GM19372 (cell line): ENCODE measurements around the gene PLK1.

Experiments
- ATAC-seq: cut with Tn5 transposase; IDR thresholded peaks from one replicate; pipeline ENCODE4 v1.9.1; 2021; ENCODE audit warnings: mild to moderate bottlenecking, low read depth, moderate library complexity; ENCODE audit not compliant: unreplicated experiment

Gene PLK1

GRCh38 chr16:23679274-23679985 is 741 bp downstream of the PLK1 start:
- peak; percentile 12 for ATAC-seq

- no peak for ATAC-seq
Observed at GRCh38 chr16:23679986-23680336, 1.3 kb downstream of the PLK1 start.

- ATAC-seq: no peak
Observed at GRCh38 chr16:23682181-23682580, 3.5 kb downstream of the PLK1 start.

- no peak for ATAC-seq
Observed at GRCh38 chr16:23683487-23683886, 4.8 kb downstream of the PLK1 start.

GRCh38 chr16:23687034-23687808 is 8.5 kb downstream of the PLK1 start:
- no peak for ATAC-seq

GRCh38 chr16:23689442-23690187 is 10.9 kb downstream of the PLK1 start:
- ATAC-seq: no peak

GRCh38 chr16:23690771-23691482 is 12.2 kb downstream of the PLK1 start:
- no peak for ATAC-seq

- no peak for ATAC-seq
Observed at GRCh38 chr16:23691483-23692189, 12.9 kb downstream of the PLK1 start.

- no peak for ATAC-seq
Observed at GRCh38 chr16:23692190-23692837, 13.6 kb downstream of the PLK1 start.

GRCh38 chr16:23694265-23694643 is 15.6 kb downstream of the PLK1 start:
- no peak for ATAC-seq

GRCh38 chr16:23694644-23695373 is 16.1 kb downstream of the PLK1 start:
- no peak for ATAC-seq

- no peak for ATAC-seq
Observed at GRCh38 chr16:23695756-23696155, 17.1 kb downstream of the PLK1 start.

GRCh38 chr16:23699100-23699499 is 20.4 kb downstream of the PLK1 start:
- ATAC-seq: no peak

GRCh38 chr16:23700093-23700492 is 21.4 kb downstream of the PLK1 start:
- no peak for ATAC-seq

GRCh38 chr16:23700509-23700908 is 21.8 kb downstream of the PLK1 start:
- ATAC-seq: no peak

- no peak for ATAC-seq
Observed at GRCh38 chr16:23701045-23701444, 22.4 kb downstream of the PLK1 start.

- no peak for ATAC-seq
Observed at GRCh38 chr16:23702951-23703350, 24.3 kb downstream of the PLK1 start.

- ATAC-seq: no peak
Observed at GRCh38 chr16:23704772-23705516, 26.3 kb downstream of the PLK1 start.
